ENCODE measurements around the gene TMC5.

GRCh38 chr16:19548144-19548543 lies 130.5 kb downstream of the TMC5 start:
- no peak for TF ChIP-seq EP300 (IDR thresholded peaks at IDR 0.05; ENCODE audit: borderline replicate concordance in 1 of 2, low read depth in 2 of 2, low read length in 2 of 2)
- TF ChIP-seq NRF1 (IDR thresholded peaks at IDR 0.05; ENCODE audit: low read depth, low read length), result no peak
- no peak for TF ChIP-seq SAP30 (IDR thresholded peaks at IDR 0.05; ENCODE audit: insufficient read depth, insufficient replicate concordance, low read length)
- TF ChIP-seq EGR1 (IDR thresholded peaks at IDR 0.05; ENCODE audit: borderline replicate concordance, low read depth, low read length), result no peak
- TF ChIP-seq SIN3A (conservative IDR thresholded peaks at IDR 0.05 in 1 of 2, IDR thresholded peaks at IDR 0.05 in 1 of 2; ENCODE audit: low read depth in 1 of 2, low read length in 2 of 2), result no peak
- TF ChIP-seq, protein P1, sequence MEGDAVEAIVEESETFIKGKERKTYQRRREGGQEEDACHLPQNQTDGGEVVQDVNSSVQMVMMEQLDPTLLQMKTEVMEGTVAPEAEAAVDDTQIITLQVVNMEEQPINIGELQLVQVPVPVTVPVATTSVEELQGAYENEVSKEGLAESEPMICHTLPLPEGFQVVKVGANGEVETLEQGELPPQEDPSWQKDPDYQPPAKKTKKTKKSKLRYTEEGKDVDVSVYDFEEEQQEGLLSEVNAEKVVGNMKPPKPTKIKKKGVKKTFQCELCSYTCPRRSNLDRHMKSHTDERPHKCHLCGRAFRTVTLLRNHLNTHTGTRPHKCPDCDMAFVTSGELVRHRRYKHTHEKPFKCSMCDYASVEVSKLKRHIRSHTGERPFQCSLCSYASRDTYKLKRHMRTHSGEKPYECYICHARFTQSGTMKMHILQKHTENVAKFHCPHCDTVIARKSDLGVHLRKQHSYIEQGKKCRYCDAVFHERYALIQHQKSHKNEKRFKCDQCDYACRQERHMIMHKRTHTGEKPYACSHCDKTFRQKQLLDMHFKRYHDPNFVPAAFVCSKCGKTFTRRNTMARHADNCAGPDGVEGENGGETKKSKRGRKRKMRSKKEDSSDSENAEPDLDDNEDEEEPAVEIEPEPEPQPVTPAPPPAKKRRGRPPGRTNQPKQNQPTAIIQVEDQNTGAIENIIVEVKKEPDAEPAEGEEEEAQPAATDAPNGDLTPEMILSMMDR (IDR thresholded peaks at IDR 0.05; ENCODE audit: control extremely low read depth in 1 of 3, insufficient read depth in 1 of 3, low read depth in 1 of 3, low read length in 3 of 3), result no peak
- no peak for TF ChIP-seq KDM5A (IDR thresholded peaks at IDR 0.05; ENCODE audit: low read length)
- no peak for TF ChIP-seq RFX5 (IDR thresholded peaks at IDR 0.05; ENCODE audit: borderline replicate concordance, low read depth, low read length)
- no peak for TF ChIP-seq RAD21 (IDR thresholded peaks at IDR 0.05 in 1 of 2, conservative IDR thresholded peaks at IDR 0.05 in 1 of 2; ENCODE audit: low read depth in 2 of 2, low read length in 2 of 2)
